T1000 (cell line): ENCODE data around the gene CHSY3.

ENCODE experiments used
- DNase-seq: peaks from one replicate; lab custom pipeline; 2025; ENCODE audit warnings: mixed read lengths; lab: John Stamatoyannopoulos, UW

Gene CHSY3

GRCh38 chr5:129945774-129946270 lies 41.6 kb downstream of the CHSY3 start:
- no peak for DNase-seq

- no peak for DNase-seq
Measured at GRCh38 chr5:129951039-129951438, 46.8 kb downstream of the CHSY3 start.

- DNase-seq = no peak
Measured at GRCh38 chr5:129958581-129958980, 54.3 kb downstream of the CHSY3 start.

- no peak for DNase-seq
Measured at GRCh38 chr5:129960831-129961230, 56.6 kb downstream of the CHSY3 start.

GRCh38 chr5:129962506-129962905 lies 58.2 kb downstream of the CHSY3 start:
- no peak for DNase-seq

- peak; percentile 3 for DNase-seq
Measured at GRCh38 chr5:129963359-129963758, 59.1 kb downstream of the CHSY3 start.

GRCh38 chr5:129966071-129966470 lies 61.8 kb downstream of the CHSY3 start:
- no peak for DNase-seq

GRCh38 chr5:129971714-129972113 lies 67.4 kb downstream of the CHSY3 start:
- DNase-seq = no peak

GRCh38 chr5:129972465-129973141 lies 68.3 kb downstream of the CHSY3 start:
- no peak for DNase-seq

- DNase-seq = no peak
Measured at GRCh38 chr5:129973716-129974426, 69.6 kb downstream of the CHSY3 start.

GRCh38 chr5:129977810-129978209 lies 73.5 kb downstream of the CHSY3 start:
- no peak for DNase-seq

GRCh38 chr5:129978270-129978669 lies 74.0 kb downstream of the CHSY3 start:
- DNase-seq = no peak

GRCh38 chr5:129988453-129988852 lies 84.2 kb downstream of the CHSY3 start:
- no peak for DNase-seq

- DNase-seq = no peak
Measured at GRCh38 chr5:129991780-129992179, 87.5 kb downstream of the CHSY3 start.

- DNase-seq = no peak
Measured at GRCh38 chr5:129996896-129997295, 92.6 kb downstream of the CHSY3 start.

GRCh38 chr5:130000460-130000859 lies 96.2 kb downstream of the CHSY3 start:
- DNase-seq = no peak

- no peak for DNase-seq
Measured at GRCh38 chr5:130002183-130002582, 97.9 kb downstream of the CHSY3 start.

- no peak for DNase-seq
Measured at GRCh38 chr5:130002876-130003275, 98.6 kb downstream of the CHSY3 start.

- no peak for DNase-seq
Measured at GRCh38 chr5:130011986-130012385, 107.7 kb downstream of the CHSY3 start.

- DNase-seq = no peak
Measured at GRCh38 chr5:130017173-130017572, 112.9 kb downstream of the CHSY3 start.

GRCh38 chr5:130018641-130019040 lies 114.4 kb downstream of the CHSY3 start:
- no peak for DNase-seq

- no peak for DNase-seq
Measured at GRCh38 chr5:130021000-130021399, 116.7 kb downstream of the CHSY3 start.

GRCh38 chr5:130021876-130022275 lies 117.6 kb downstream of the CHSY3 start:
- no peak for DNase-seq

- DNase-seq = no peak
Measured at GRCh38 chr5:130023604-130024003, 119.3 kb downstream of the CHSY3 start.
